CD4-positive, alpha-beta T cell treated with Interferon gamma for 1 hour (primary cell): Measurements from ENCODE around the gene DISC1.
"Not testable (repeated sequence)": the region's sequence is repeated elsewhere in the genome, so short reads cannot be mapped to it uniquely, and the experiment has no call there.

Experiments used
- DNase-seq: peaks from one replicate; pipeline ENCODE4 v3.0.0-alpha.2; 2020

The DISC1 gene

GRCh38 chr1:231940116-231940515, 313.5 kb downstream of the DISC1 start:
- DNase-seq: no peak

GRCh38 chr1:231940701-231941100, 314.1 kb downstream of the DISC1 start:
- no peak for DNase-seq

GRCh38 chr1:231943084-231943483, 316.5 kb downstream of the DISC1 start:
- DNase-seq: no peak

GRCh38 chr1:231948102-231948501, 321.5 kb downstream of the DISC1 start:
- DNase-seq: not testable (repeated sequence)

- DNase-seq: no peak
These were observed 322.9 kb downstream of the DISC1 start for GRCh38 chr1:231949277-231950091.

- no peak for DNase-seq
These were observed 323.9 kb downstream of the DISC1 start for GRCh38 chr1:231950331-231951128.

GRCh38 chr1:231951374-231951773, 324.8 kb downstream of the DISC1 start:
- no peak for DNase-seq

GRCh38 chr1:231952154-231952553, 325.6 kb downstream of the DISC1 start:
- no peak for DNase-seq

- DNase-seq: no peak
These were observed 327.1 kb downstream of the DISC1 start for GRCh38 chr1:231953660-231954059.

GRCh38 chr1:231954751-231955150, 328.2 kb downstream of the DISC1 start:
- no peak for DNase-seq

- DNase-seq: no peak
These were observed 330.8 kb downstream of the DISC1 start for GRCh38 chr1:231957359-231957758.

- no peak for DNase-seq
These were observed 331.9 kb downstream of the DISC1 start for GRCh38 chr1:231958448-231958847.

GRCh38 chr1:231959225-231959884, 332.8 kb downstream of the DISC1 start:
- no peak for DNase-seq

- DNase-seq: not testable (repeated sequence)
These were observed 335.2 kb downstream of the DISC1 start for GRCh38 chr1:231961801-231962200.

- DNase-seq: no peak
These were observed 336.0 kb downstream of the DISC1 start for GRCh38 chr1:231962636-231963035.

- no peak for DNase-seq
These were observed 337.7 kb downstream of the DISC1 start for GRCh38 chr1:231964241-231964640.

- no peak for DNase-seq
These were observed 338.4 kb downstream of the DISC1 start for GRCh38 chr1:231964961-231965360.

GRCh38 chr1:231965615-231966014, 339.0 kb downstream of the DISC1 start:
- DNase-seq: no peak

- DNase-seq: no peak
These were observed 340.4 kb downstream of the DISC1 start for GRCh38 chr1:231966983-231967382.

- no peak for DNase-seq
These were observed 342.5 kb downstream of the DISC1 start for GRCh38 chr1:231969076-231969475.

GRCh38 chr1:231969761-231970160, 343.2 kb downstream of the DISC1 start:
- DNase-seq: not testable (repeated sequence)

- DNase-seq: peak; percentile 4
These were observed 344.1 kb downstream of the DISC1 start for GRCh38 chr1:231970684-231971083.

GRCh38 chr1:231971397-231972110, 345.0 kb downstream of the DISC1 start:
- peak; percentile 1 for DNase-seq
